AG04450 (cell line): ENCODE results near the gene TIMM17B. TPM values are rescaled to one million over a fixed set of nuclear protein-coding genes. Genes with fewer than 3 reads are reported as not detected.
"Not testable (repeated sequence)": the region's sequence is repeated elsewhere in the genome, so short reads cannot be mapped to it uniquely, and the experiment has no call there.

Source experiments
- CTCF ChIA-PET: fragments of 300-600, 350-600 bp; formaldehyde crosslinking; extraction: SDS; loops from one replicate; lab custom pipeline; 2022; ENCODE audit warnings: antibody characterized with exemption, inconsistent platforms; lab: Charles Lee
- POLR2A ChIA-PET: fragments of 350-600 bp; formaldehyde crosslinking; extraction: SDS; loops from one replicate; lab custom pipeline; 2021; ENCODE audit warnings: antibody characterized with exemption, inconsistent platforms; lab: Yijun Ruan, JAX
- DNase-seq: peaks from one replicate; pipeline ENCODE4 v3.0.0-alpha.2; 2011; ENCODE audit warnings: low read depth, low spot score
- H3K27ac ChIP-seq: one replicate; pipeline ENCODE4 v1.5.1; 2012; ENCODE audit warnings: low read depth, low read length, control low read depth
- H3K27me3 ChIP-seq: one replicate; pipeline ENCODE4 v1.6.0; 2012; ENCODE audit warnings: low read length; ENCODE audit not compliant: control insufficient read depth, insufficient read depth
- H3K4me3 ChIP-seq: 2 replicates; pipeline ENCODE4 v1.5.1; 2011; ENCODE audit warnings: mild to moderate bottlenecking, low read depth, low read length, control low read depth
- H3K9me3 ChIP-seq: 2 replicates; pipeline ENCODE4 v1.5.1; 2012; ENCODE audit warnings: low read length; ENCODE audit not compliant: control insufficient read depth, insufficient read depth
- CTCF ChIP-seq: IDR thresholded peaks from 2 replicates; pipeline ENCODE4 v1.5.1; 2011; ENCODE audit warnings: low read depth, low read length, control low read depth, inconsistent platforms
- polyA plus RNA-seq: library from polyadenylated mRNA; depleted of rRNA; stranded (reverse); fragments of >200 nt; gene quantifications from 2 replicates; pipeline ENCODE4 v1.2.3, GENCODE V29; 2011

TIMM17B gene
- polyA plus RNA-seq, 1 experiment: 31.2 TPM

GRCh38 chrX:48864210-48864609, 33.4 kb downstream of the TIMM17B start:
- no peaks in the 10 kb centered on the region for H3K9me3 ChIP-seq
- no peak overlapping the region for H3K4me3 ChIP-seq
- H3K27ac ChIP-seq: no peak overlapping the region
- H3K27me3 ChIP-seq: no peaks in the 10 kb centered on the region
- TF ChIP-seq CTCF: no peak
- POLR2A ChIA-PET: interaction anchor here (1.3 kb wide), 1 partner anchor 33 kb away, joined by 7 read pairs; the partner anchor contains the start of genes PQBP1 and TIMM17B
- CTCF ChIA-PET: no interaction called here
- DNase-seq: peak; percentile 13

- no peak for DNase-seq
- peak; percentile 47 for TF ChIP-seq CTCF
- no peaks in the 10 kb centered on the region for H3K9me3 ChIP-seq
- H3K4me3 ChIP-seq: no peak overlapping the region
- peaks cover 7% of the 10 kb centered on the region for H3K27me3 ChIP-seq
- POLR2A ChIA-PET: no interaction called here
- CTCF ChIA-PET: interaction anchor here (0.7 kb wide), 1 partner anchor 55 kb away, joined by 5 read pairs; no protein-coding TSS in a partner anchor
- H3K27ac ChIP-seq: no peak overlapping the region
Observed at GRCh38 chrX:48854898-48855297, 42.7 kb downstream of the TIMM17B start.

DNA sequence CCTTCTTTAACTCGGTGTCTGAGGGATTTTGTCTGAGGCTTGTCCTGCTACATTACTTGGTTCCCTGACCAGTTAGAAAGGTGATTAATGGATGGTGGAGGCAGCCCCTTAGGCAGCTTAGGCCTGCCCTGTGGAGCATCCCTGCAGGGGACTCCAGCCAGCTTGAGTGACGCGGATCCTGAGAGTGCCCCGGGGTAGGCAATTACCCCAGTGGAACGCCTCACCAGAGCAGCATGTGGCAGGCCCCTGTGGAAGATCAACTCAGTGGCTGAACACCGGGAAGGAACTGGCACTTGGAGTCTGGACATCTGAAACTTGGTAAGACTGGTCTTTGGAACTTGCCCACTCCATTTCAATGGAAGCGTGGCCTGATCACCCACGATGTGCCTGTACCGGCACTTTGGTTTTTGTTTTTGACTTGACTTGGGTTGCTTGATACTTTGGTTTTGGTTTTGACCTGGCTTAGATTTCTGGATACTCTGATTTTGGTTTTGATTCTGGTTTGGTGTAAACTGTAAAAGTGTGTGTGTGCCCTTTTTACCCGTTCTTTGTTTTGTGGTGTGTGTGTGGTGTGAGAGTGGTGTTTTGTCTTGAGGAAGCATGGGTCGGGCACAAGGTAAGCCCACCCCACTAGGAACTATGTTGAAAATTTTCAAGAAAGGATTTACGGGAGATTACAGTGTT, 43.3 kb downstream of the TIMM17B start:
- H3K4me3 ChIP-seq, H3K27me3 ChIP-seq, POLR2A ChIA-PET, DNase-seq, H3K27ac ChIP-seq, H3K9me3 ChIP-seq: not testable (repeated sequence)
- CTCF ChIA-PET: interaction anchor here (0.7 kb wide), 1 partner anchor 55 kb away, joined by 5 read pairs; no protein-coding TSS in a partner anchor

- DNase-seq, CTCF ChIA-PET, H3K4me3 ChIP-seq, H3K27ac ChIP-seq, H3K9me3 ChIP-seq, POLR2A ChIA-PET, H3K27me3 ChIP-seq: not testable (repeated sequence)
Observed at GRCh38 chrX:48853494-48853893, 44.1 kb downstream of the TIMM17B start.

- Histone ChIP-seq H3K27me3 (peaks cover 7% of the 10 kb centered on the region), H3K27ac (no peak overlapping the region), H3K4me3 (no peak overlapping the region), H3K9me3 (no peaks in the 10 kb centered on the region)
- DNase-seq: no peak
- ChIA-PET CTCF (no interaction called here), POLR2A (no interaction called here)
- TF ChIP-seq CTCF: no peak
Observed at GRCh38 chrX:48852857-48853256, 44.7 kb downstream of the TIMM17B start.

- peaks cover 2% of the 10 kb centered on the region for H3K27me3 ChIP-seq
Observed at GRCh38 chrX:48848847-48849246, 48.7 kb downstream of the TIMM17B start.

More at GRCh38 chrX:48848847-48849246, 48.7 kb downstream of the TIMM17B start:
- POLR2A ChIA-PET: no interaction called here
- Histone ChIP-seq H3K4me3 (no peak overlapping the region), H3K27ac (no peak overlapping the region), H3K9me3 (no peaks in the 10 kb centered on the region)
- no peak for TF ChIP-seq CTCF
- CTCF ChIA-PET: no interaction called here
- DNase-seq: no peak
